BJ (cell line): ENCODE measurements around the gene AMOTL2. TPM values are rescaled to one million over a fixed set of nuclear protein-coding genes. Genes with fewer than 3 reads are reported as not detected.

Experiments used
- CTCF ChIA-PET: fragments of 350-600 bp; formaldehyde crosslinking; extraction: SDS; loops from one replicate; lab custom pipeline; 2021; ENCODE audit warnings: antibody characterized with exemption, inconsistent platforms; lab: Yijun Ruan, JAX
- POLR2A ChIA-PET: fragments of 300-600 bp; sonication (Branson Sonifier 250); formaldehyde crosslinking; extraction: SDS; loops from one replicate; lab custom pipeline; 2021; ENCODE audit warnings: antibody characterized with exemption; lab: Charles Lee
- DNase-seq: peaks from one replicate; pipeline ENCODE4 v3.0.0-alpha.2; 2011; ENCODE audit warnings: low read depth
- H3K27me3 ChIP-seq: 2 replicates; pipeline ENCODE4 v1.6.0; 2011; ENCODE audit warnings: low read length; ENCODE audit not compliant: control insufficient read depth, insufficient read depth
- H3K36me3 ChIP-seq: 2 replicates; pipeline ENCODE4 v1.5.1; 2011; ENCODE audit warnings: low read length; ENCODE audit not compliant: control insufficient read depth, insufficient read depth
- H3K4me3 ChIP-seq: 2 replicates; pipeline ENCODE4 v1.5.1; 2011; ENCODE audit warnings: low read depth, mild to moderate bottlenecking, control low read depth, low read length
- polyA plus RNA-seq: library from polyadenylated mRNA; depleted of rRNA; stranded (reverse); fragments of >200 nt; gene quantifications from 2 replicates; pipeline ENCODE4 v1.2.3, GENCODE V29; 2011
- TF ChIP-seq, protein P1 (sequence below): IDR thresholded peaks from 2 replicates; pipeline ENCODE4 v1.5.1; 2011; ENCODE audit warnings: low read depth, mild to moderate bottlenecking, control low read depth, inconsistent platforms, low read length, moderate library complexity; ENCODE audit not compliant: insufficient read depth

AMOTL2 gene
- polyA plus RNA-seq, 1 experiment, result 199 TPM

DNA sequence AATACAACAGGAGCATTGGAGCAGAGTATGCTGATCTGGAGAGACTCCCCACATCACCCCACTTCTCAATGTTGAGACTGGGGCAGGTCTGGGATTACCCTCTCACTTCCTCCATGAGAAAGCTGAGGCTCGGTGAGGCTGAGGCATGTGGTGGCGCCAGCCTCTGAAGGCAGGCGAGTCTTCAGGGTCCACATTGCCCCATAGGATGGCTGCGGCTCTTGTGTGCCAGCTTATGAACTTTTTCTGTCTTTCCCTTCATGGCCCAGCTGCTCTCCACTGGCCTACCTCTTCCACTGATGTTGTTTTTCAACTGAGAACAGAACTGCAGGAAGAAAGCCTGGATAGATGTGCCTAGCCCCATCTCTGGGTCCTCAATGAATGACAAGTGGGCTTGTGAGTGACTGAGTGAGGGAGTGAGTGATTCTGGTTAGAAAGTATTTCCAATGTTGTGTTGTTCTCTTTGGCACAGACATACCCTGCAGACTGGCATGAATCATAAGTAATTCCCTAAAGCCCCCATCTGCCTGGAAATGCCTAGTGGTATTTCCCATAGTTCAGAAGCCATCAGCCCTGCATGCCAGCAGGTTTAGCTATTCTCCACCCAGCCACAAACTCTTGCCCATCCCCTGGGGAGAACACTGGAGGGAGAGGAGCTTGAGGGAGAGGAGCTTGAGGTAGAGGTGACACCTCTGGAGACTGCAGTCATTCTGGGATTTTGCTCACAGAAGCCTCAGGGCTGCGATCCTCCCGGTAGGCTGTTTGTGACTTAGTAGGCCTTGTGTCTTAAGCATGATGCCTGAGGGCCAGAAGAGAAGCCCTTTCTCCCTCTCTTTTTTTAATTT lies 56.9 kb downstream of the AMOTL2 start:
- no peaks in the 10 kb centered on the region for H3K27me3 ChIP-seq
- CTCF ChIA-PET, result interaction anchor here (1.5 kb wide), 1 partner anchor 8 kb away, joined by 5 read pairs; no protein-coding TSS in a partner anchor
- DNase-seq, result peak; percentile 31
- TF ChIP-seq, protein P1, sequence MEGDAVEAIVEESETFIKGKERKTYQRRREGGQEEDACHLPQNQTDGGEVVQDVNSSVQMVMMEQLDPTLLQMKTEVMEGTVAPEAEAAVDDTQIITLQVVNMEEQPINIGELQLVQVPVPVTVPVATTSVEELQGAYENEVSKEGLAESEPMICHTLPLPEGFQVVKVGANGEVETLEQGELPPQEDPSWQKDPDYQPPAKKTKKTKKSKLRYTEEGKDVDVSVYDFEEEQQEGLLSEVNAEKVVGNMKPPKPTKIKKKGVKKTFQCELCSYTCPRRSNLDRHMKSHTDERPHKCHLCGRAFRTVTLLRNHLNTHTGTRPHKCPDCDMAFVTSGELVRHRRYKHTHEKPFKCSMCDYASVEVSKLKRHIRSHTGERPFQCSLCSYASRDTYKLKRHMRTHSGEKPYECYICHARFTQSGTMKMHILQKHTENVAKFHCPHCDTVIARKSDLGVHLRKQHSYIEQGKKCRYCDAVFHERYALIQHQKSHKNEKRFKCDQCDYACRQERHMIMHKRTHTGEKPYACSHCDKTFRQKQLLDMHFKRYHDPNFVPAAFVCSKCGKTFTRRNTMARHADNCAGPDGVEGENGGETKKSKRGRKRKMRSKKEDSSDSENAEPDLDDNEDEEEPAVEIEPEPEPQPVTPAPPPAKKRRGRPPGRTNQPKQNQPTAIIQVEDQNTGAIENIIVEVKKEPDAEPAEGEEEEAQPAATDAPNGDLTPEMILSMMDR, result no peak
- POLR2A ChIA-PET, result interaction anchor here (1.4 kb wide), 1 partner anchor 47 kb away, joined by 3 read pairs; no protein-coding TSS in a partner anchor
- no peak overlapping the region for H3K4me3 ChIP-seq
- H3K36me3 ChIP-seq, result no peaks in the 10 kb centered on the region

GRCh38 chr3:134315286-134316106 lies 58.8 kb downstream of the AMOTL2 start:
- no peak for DNase-seq
- ChIA-PET CTCF (interaction anchor here (0.9 to 10.3 kb wide), 6 partner anchors 11 to 168 kb away, joined by 3 to 114 read pairs (median 4); partner anchors contain the start of genes ANAPC13 and CEP63), POLR2A (interaction anchor here (1.2 kb wide), 1 partner anchor 48 kb away, joined by 4 read pairs; no protein-coding TSS in a partner anchor)
- no peak overlapping the region for H3K4me3 ChIP-seq
- H3K36me3 ChIP-seq, result no peaks in the 10 kb centered on the region
- TF ChIP-seq, protein P1, result no peak
- H3K27me3 ChIP-seq, result no peaks in the 10 kb centered on the region

GRCh38 chr3:134314588-134315285 lies 59.5 kb downstream of the AMOTL2 start:
- Histone ChIP-seq H3K36me3 (no peaks in the 10 kb centered on the region), H3K27me3 (no peaks in the 10 kb centered on the region), H3K4me3 (no peak overlapping the region)
- no peak for DNase-seq
- CTCF ChIA-PET, result interaction anchor here (0.7 to 10.3 kb wide), 8 partner anchors 11 to 169 kb away, joined by 3 to 114 read pairs (median 4); partner anchors contain the start of genes ANAPC13 and CEP63
- TF ChIP-seq, protein P1, result no peak
- POLR2A ChIA-PET, result interaction anchor here (1.2 kb wide), 1 partner anchor 49 kb away, joined by 4 read pairs; no protein-coding TSS in a partner anchor

DNA sequence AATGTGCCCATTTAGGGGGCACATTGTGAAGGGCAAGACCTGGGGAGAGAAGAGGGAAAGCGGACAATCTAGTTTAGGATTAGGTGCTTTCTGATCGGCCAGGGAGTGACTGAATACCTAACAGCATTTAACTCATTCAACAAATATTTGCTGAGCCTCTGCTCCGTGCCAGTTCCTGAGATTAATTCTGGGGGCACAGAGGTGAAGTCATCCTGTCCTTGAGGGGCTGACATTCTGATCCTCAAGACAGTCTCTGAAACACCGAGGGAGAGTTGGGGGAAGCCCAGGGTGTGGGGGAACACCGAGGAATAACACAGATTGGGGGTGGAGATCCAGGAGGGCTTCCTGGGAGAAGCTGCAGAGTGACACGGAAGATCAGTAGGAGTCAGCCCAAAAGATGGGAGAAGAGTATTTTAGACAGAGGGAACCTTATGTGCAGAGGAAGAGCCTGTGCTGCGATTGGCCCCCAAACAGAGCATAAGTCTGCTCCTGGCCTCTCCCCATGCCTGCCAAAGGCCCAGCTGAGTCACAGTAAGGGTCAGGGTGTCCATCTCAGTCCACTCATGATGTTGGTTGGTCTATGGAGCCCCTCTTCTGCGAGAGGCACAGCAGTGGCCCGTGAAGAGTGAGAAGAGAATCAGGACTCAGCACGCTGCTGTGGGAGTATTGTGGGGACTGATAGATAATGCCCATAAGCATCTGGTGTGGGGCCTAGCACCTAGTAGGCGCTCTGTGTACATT lies 60.2 kb downstream of the AMOTL2 start:
- Histone ChIP-seq H3K27me3 (no peaks in the 10 kb centered on the region), H3K36me3 (no peaks in the 10 kb centered on the region), H3K4me3 (peak overlapping the region; percentile 60)
- CTCF ChIA-PET, result interaction anchor here (0.5 to 10.3 kb wide), 10 partner anchors 10 to 170 kb away, joined by 3 to 114 read pairs (median 4); partner anchors contain the start of genes ANAPC13 and CEP63
- no peak for DNase-seq
- POLR2A ChIA-PET, result interaction anchor here (0.5 to 1.2 kb wide), 5 partner anchors 41 to 170 kb away, joined by 3 to 4 read pairs (median 3); no protein-coding TSS in a partner anchor
- TF ChIP-seq, protein P1, result no peak
